Omental fat pad (tissue), 4 donors: Measurements from ENCODE around the gene TGFA. TPM values are rescaled to one million over a fixed set of nuclear protein-coding genes. Genes with fewer than 3 reads are reported as not detected.

Experiments used
- ATAC-seq: fragments of 150-250 bp; one replicate; pipeline ENCODE4 v1.9.1; 2016; ENCODE audit warnings: mild to moderate bottlenecking, moderate library complexity; ENCODE audit not compliant: low FRiP score
- DNase-seq: peaks from one replicate; pipeline ENCODE4 v3.0.0-alpha.2; 2019; ENCODE audit warnings: low spot score
- CTCF ChIP-seq, 3 donors: fragments of 450-650 bp; IDR thresholded peaks; one replicate each; pipeline ENCODE4 v1.5.1; 2016 to 2017; ENCODE audit warnings: antibody characterized with exemption in 3 of 3, mild to moderate bottlenecking in 3 of 3, moderate library complexity in 2 of 3
- total RNA-seq, 4 donors: library from RNA; depleted of rRNA; stranded (reverse); fragments of >200 nt; gene quantifications; one replicate each; pipeline ENCODE4 v1.1.0, GENCODE V29; 2016

Gene TGFA
- total RNA-seq, 4 donors from 2014 or later: 1.2 to 4.3 (median 1.9) TPM

- no peak for TF ChIP-seq CTCF (IDR thresholded peaks at IDR 0.05)
- ATAC-seq (no peak), DNase-seq (no peak)
Observed at GRCh38 chr2:70518557-70518956, 35.1 kb downstream of the TGFA start.

- no peak for DNase-seq
- ATAC-seq: no peak
- TF ChIP-seq CTCF (IDR thresholded peaks at IDR 0.05): no peak
Observed at GRCh38 chr2:70517804-70518203, 35.8 kb downstream of the TGFA start.

GRCh38 chr2:70516596-70516995 lies 37.0 kb downstream of the TGFA start:
- DNase-seq (no peak), ATAC-seq (no peak)
- TF ChIP-seq CTCF (IDR thresholded peaks at IDR 0.05): no peak

- DNase-seq: no peak
- no peak for TF ChIP-seq CTCF (IDR thresholded peaks at IDR 0.05)
Observed at GRCh38 chr2:70515938-70516337, 37.7 kb downstream of the TGFA start.

GRCh38 chr2:70514612-70515055 lies 39.0 kb downstream of the TGFA start:
- no peak for TF ChIP-seq CTCF (IDR thresholded peaks at IDR 0.05)
- ATAC-seq: no peak

More at GRCh38 chr2:70515938-70516337, 37.7 kb downstream of the TGFA start:
- no peak for ATAC-seq

GRCh38 chr2:70513738-70514137 lies 39.9 kb downstream of the TGFA start:
- no peak for DNase-seq

More at GRCh38 chr2:70514612-70515055, 39.0 kb downstream of the TGFA start:
- DNase-seq: no peak

More at GRCh38 chr2:70513738-70514137, 39.9 kb downstream of the TGFA start:
- TF ChIP-seq CTCF (IDR thresholded peaks at IDR 0.05): no peak
- ATAC-seq: no peak
